Fibroblast of lung (primary cell): ENCODE results near the gene GNA12. TPM values are rescaled to one million over a fixed set of nuclear protein-coding genes. Genes with fewer than 3 reads are reported as not detected.

Experiments used
- DNase-seq, 2 donors: peaks; one replicate each; pipeline versions ENCODE4 v3.0.0 to v3.0.0-alpha.2; 2010; ENCODE audit warnings: low read depth in 2 of 2
- H2AFZ ChIP-seq: 2 replicates; pipeline ENCODE4 v1.5.1; 2012; ENCODE audit warnings: low read length, control low read depth, inconsistent platforms
- H3K27ac ChIP-seq: 2 replicates; pipeline ENCODE4 v1.5.1; 2011; ENCODE audit warnings: low read length, control low read depth; ENCODE audit not compliant: insufficient read depth
- H3K27me3 ChIP-seq: 2 replicates; pipeline ENCODE4 v1.5.1; 2011; ENCODE audit warnings: mild to moderate bottlenecking, low read length; ENCODE audit not compliant: control insufficient read depth, insufficient read depth
- H3K36me3 ChIP-seq: 2 replicates; pipeline ENCODE4 v1.5.1; 2011; ENCODE audit warnings: low read length; ENCODE audit not compliant: control insufficient read depth, insufficient read depth
- H3K4me1 ChIP-seq: 2 replicates; pipeline ENCODE4 v1.5.1; 2011; ENCODE audit warnings: low read length; ENCODE audit not compliant: control insufficient read depth, insufficient read depth; ENCODE audit errors: extremely low read depth
- H3K4me2 ChIP-seq: 2 replicates; pipeline ENCODE4 v1.5.1; 2011; ENCODE audit warnings: low read length, control low read depth; ENCODE audit not compliant: insufficient read depth; ENCODE audit errors: extremely low read depth
- H3K4me3 ChIP-seq, 4 experiments: fragments of 200-600 bp in 1 of 4; sonication (generic) in 1 of 4; replicated peaks in 1 of 4; 2 replicates each; pipeline ENCODE4 v1.5.1; 2011 to 2016; ENCODE audit warnings: low read length in 4 of 4, low read depth in 3 of 4, mild to moderate bottlenecking in 3 of 4, control low read depth in 2 of 4, inconsistent platforms in 1 of 4, mixed read lengths in 1 of 4; ENCODE audit not compliant: insufficient read depth in 1 of 4; ENCODE audit errors: control extremely low read depth in 1 of 4
- H3K79me2 ChIP-seq: 2 replicates; pipeline ENCODE4 v1.5.1; 2012; ENCODE audit warnings: mild to moderate bottlenecking, low read length, inconsistent platforms; ENCODE audit not compliant: control insufficient read depth, insufficient read depth
- H3K9ac ChIP-seq: 2 replicates; pipeline ENCODE4 v1.5.1; 2011; ENCODE audit warnings: mild to moderate bottlenecking, low read length, control low read depth; ENCODE audit not compliant: insufficient read depth
- H3K9me3 ChIP-seq: 2 replicates; pipeline ENCODE4 v1.5.1; 2012; ENCODE audit warnings: low read depth, low read length; ENCODE audit not compliant: control insufficient read depth, insufficient read depth
- H4K20me1 ChIP-seq: 2 replicates; pipeline ENCODE4 v1.5.1; 2011; ENCODE audit warnings: low read length; ENCODE audit not compliant: control insufficient read depth, insufficient read depth; ENCODE audit errors: extremely low read depth
- EZH2 ChIP-seq: IDR thresholded peaks from 2 replicates; pipeline ENCODE4 v1.5.1; 2012; ENCODE audit warnings: low read length, control low read depth, mild to moderate bottlenecking; ENCODE audit errors: missing control alignments
- polyA plus RNA-seq, 2 donors: library from polyadenylated mRNA; depleted of rRNA in 1 of 2; stranded (reverse) in 1 of 2; unstranded in 1 of 2; fragments of >200 nt; gene quantifications; 2 replicates each; pipeline ENCODE4 v1.2.1, GENCODE V29; 2011 to 2012; ENCODE audit warnings: missing spikeins in 1 of 2
- total RNA-seq: library from RNA; depleted of rRNA; stranded (reverse); fragments of >200 nt; gene quantifications from 2 replicates; pipeline ENCODE4 v1.2.1, GENCODE V29; 2014
- TF ChIP-seq, protein P1 (sequence below), 2 donors: IDR thresholded peaks in 1 of 2; conservative IDR thresholded peaks in 1 of 2; 1 replicate in 1 of 2; 2 replicates in 1 of 2; pipeline ENCODE4 v1.5.1; 2011 to 2012; ENCODE audit warnings: low read length in 2 of 2, control low read depth in 1 of 2, inconsistent platforms in 1 of 2, low read depth in 1 of 2, mild to moderate bottlenecking in 1 of 2

GNA12 gene
- total and polyA plus RNA-seq, 2 donors (not counting 1 experiment from before 2014, with no cell fraction given): 36.2 to 137 TPM

DNA sequence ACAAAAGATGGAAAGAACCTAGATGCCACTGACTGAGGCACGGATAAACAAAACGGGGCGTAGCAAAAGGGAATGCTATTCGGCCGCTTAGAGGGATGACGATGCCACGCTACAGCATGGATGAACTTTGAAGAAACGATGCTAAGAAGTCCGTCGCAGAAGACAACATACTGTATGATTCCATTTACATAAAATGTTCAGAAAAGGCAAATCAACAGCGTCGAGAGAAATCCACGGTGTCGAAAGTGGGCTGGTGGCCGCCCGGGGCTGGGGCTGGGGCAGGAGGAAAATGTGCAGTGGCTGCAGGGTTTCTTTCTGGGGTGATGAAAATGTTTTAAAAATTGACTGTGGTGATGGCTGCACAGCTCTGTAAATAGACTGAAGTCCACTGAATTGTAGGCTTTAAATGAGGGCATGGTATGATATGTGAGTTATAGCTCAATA lies 24.1 kb downstream of the GNA12 start:
- H3K27me3 ChIP-seq: no peaks in the 10 kb centered on the region
- no peak overlapping the region for H3K9ac ChIP-seq
- peak overlapping the region; percentile 83 for H3K27ac ChIP-seq
- peaks cover 38% of the 10 kb centered on the region for H3K4me1 ChIP-seq
- peaks cover 72% of the 10 kb centered on the region for H3K79me2 ChIP-seq
- no peaks in the 10 kb centered on the region for H4K20me1 ChIP-seq
- DNase-seq: no peak
- H3K4me3 ChIP-seq: no peak overlapping the region
- no peaks in the 10 kb centered on the region for H3K36me3 ChIP-seq
- no peak overlapping the region for H3K4me2 ChIP-seq
- no peaks in the 10 kb centered on the region for H3K9me3 ChIP-seq
- H2AFZ ChIP-seq: no peak overlapping the region
- TF ChIP-seq EZH2: no peak
- TF ChIP-seq, protein P1, sequence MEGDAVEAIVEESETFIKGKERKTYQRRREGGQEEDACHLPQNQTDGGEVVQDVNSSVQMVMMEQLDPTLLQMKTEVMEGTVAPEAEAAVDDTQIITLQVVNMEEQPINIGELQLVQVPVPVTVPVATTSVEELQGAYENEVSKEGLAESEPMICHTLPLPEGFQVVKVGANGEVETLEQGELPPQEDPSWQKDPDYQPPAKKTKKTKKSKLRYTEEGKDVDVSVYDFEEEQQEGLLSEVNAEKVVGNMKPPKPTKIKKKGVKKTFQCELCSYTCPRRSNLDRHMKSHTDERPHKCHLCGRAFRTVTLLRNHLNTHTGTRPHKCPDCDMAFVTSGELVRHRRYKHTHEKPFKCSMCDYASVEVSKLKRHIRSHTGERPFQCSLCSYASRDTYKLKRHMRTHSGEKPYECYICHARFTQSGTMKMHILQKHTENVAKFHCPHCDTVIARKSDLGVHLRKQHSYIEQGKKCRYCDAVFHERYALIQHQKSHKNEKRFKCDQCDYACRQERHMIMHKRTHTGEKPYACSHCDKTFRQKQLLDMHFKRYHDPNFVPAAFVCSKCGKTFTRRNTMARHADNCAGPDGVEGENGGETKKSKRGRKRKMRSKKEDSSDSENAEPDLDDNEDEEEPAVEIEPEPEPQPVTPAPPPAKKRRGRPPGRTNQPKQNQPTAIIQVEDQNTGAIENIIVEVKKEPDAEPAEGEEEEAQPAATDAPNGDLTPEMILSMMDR (conservative IDR thresholded peaks at IDR 0.05 in 1 of 2, IDR thresholded peaks at IDR 0.05 in 1 of 2; ENCODE audit: low read depth in 1 of 2, low read length in 2 of 2): no peak

DNA sequence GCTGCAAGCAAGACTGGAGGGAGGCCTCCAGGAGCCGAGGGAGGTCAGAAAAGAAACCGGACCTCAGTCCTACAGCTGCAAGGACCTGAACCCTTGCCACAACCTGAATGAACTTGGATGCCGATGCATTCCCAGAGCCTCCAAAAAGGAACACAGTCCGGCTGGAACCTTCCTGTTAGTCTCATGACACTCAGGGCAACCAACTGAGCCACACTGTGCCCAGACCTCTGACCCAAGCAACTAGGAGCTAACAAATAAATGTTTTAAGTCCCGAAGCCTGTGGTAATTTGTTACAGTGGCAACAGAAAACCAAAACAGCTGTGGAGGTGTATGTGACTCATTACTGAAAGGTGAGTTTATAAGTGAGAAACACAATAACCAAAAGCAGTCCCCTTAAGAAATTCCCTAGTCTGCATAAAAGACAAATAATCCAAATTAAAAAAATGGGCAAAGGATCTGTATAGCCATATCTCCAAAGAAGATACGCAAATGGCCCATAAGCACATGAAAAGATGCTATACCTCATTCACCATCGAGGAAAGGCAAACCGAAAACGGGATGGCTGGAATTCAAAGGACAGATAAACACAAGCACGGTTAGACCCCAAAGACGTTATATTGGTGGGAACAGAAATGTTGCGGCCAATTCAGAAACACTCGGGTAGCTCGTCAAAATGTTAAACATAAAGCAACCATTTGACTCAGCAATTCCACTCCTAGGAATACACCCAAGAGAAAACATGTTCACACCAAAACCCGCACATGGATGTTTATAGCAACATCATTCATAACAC lies 24.8 kb downstream of the GNA12 start:
- Histone ChIP-seq H3K4me2 (no peak overlapping the region), H4K20me1 (no peaks in the 10 kb centered on the region), H3K4me3 (no peak overlapping the region), H3K9me3 (no peaks in the 10 kb centered on the region), H3K36me3 (no peaks in the 10 kb centered on the region), H3K9ac (no peak overlapping the region), H3K27ac (peak overlapping the region; percentile 83), H3K27me3 (no peaks in the 10 kb centered on the region), H3K4me1 (peaks cover 38% of the 10 kb centered on the region), H2AFZ (no peak overlapping the region), H3K79me2 (peaks cover 72% of the 10 kb centered on the region)
- no peak for TF ChIP-seq EZH2
- TF ChIP-seq, protein P1 (conservative IDR thresholded peaks at IDR 0.05 in 1 of 2, IDR thresholded peaks at IDR 0.05 in 1 of 2; ENCODE audit: low read depth in 1 of 2, low read length in 2 of 2): no peak
- no peak for DNase-seq

DNA sequence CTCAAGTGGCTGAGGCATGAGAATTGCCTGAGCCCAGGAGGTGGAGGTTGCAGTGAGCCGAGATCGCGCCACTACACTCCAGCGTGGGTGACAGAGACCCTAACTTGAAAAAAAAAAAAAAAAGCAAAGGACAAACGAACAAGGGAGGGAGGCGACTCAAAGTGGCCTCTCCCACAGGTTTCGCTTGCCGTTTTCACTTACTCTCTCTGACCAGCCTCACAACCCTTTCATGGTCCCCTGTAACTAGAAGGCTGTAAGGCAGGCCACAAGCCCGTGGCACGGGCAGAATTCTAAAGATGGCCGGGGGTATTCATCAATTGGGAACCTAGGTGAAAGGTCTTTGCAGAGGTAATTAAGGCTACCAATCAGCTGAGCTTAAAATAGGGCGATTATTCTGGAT lies 25.5 kb downstream of the GNA12 start:
- Histone ChIP-seq H3K4me3 (no peak overlapping the region), H3K4me2 (no peak overlapping the region), H3K9ac (no peak overlapping the region), H4K20me1 (no peaks in the 10 kb centered on the region), H3K27ac (peak overlapping the region; percentile 44), H3K27me3 (no peaks in the 10 kb centered on the region), H3K4me1 (peaks cover 34% of the 10 kb centered on the region), H3K9me3 (no peaks in the 10 kb centered on the region), H3K36me3 (no peaks in the 10 kb centered on the region), H3K79me2 (peaks cover 72% of the 10 kb centered on the region), H2AFZ (no peak overlapping the region)
- no peak for DNase-seq
- TF ChIP-seq, protein P1 (conservative IDR thresholded peaks at IDR 0.05 in 1 of 2, IDR thresholded peaks at IDR 0.05 in 1 of 2; ENCODE audit: low read depth in 1 of 2, low read length in 2 of 2): no peak
- TF ChIP-seq EZH2: no peak
